HG02571 (cell line): ENCODE measurements around the gene SYT6.

Experiments
- ATAC-seq: cut with Tn5 transposase; IDR thresholded peaks from one replicate; pipeline ENCODE4 v1.9.1; 2021; ENCODE audit warnings: mild to moderate bottlenecking, moderate library complexity; ENCODE audit not compliant: unreplicated experiment

Gene SYT6

DNA sequence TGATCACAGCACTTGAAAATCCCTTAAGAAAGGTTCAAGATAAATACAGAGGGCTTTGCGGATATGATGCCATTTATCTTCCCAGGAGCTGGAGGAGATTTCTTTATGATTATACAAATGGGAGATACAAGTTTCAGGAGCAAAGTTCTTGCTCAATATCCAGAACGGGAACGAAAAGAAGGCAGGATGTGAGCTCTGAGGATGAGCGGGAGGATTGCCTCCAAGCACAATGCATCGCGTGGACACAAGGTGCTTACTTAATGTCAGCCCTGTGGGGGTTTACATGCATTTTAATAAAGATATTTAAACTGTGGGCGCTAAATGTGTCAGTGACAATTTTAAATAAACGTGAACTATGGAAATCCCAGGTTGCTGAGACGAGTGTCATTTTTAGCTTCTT is 59.0 kb downstream of the SYT6 start:
- no peak for ATAC-seq

DNA sequence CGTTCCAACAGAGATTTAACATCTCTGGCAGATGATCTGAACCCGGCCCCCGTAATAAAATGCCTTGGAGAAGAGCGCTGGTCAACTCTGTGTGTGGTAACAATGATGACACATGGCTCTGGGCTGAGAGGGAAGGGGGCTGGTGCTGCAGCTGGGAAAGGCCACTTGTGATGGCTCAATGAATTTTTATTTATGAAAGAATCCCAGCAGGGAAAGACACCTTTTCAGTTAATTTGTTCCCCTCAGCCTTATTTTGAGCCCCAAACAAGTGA is 59.4 kb downstream of the SYT6 start:
- ATAC-seq, result no peak

DNA sequence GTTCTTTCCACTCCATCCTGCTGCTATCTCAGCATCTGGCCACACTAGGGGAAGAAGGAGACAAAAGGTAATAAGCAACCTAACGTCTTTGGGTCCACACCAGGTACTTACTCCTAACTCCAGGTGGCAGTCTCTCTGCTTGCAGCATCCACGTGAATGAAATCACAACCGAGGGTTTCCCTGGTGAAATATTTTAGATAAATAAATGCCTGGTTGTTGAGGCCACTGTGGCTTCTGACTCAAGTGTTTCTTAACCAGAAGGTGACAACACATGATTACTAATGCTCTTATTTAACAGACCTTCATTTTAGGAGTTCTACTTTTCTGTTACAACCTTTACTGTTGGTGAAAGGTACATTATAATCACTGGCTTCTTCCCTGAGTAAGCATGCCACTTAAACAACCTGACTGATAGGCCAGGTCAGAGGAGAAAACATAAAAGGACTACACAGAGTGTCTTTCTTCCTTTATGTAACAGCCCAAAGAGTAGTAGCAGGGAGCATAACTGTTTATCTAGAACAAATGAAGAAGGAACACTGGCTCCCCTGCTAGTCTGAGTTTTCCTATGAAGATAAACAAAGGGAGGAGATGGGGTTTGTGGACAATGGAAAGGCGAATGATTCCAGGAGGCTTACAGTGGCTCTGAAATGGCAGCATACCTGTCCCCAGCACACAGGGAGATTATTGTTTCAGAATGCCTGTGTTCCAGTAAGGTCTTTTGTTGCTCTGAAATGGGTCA is 59.9 kb downstream of the SYT6 start:
- no peak for ATAC-seq

DNA sequence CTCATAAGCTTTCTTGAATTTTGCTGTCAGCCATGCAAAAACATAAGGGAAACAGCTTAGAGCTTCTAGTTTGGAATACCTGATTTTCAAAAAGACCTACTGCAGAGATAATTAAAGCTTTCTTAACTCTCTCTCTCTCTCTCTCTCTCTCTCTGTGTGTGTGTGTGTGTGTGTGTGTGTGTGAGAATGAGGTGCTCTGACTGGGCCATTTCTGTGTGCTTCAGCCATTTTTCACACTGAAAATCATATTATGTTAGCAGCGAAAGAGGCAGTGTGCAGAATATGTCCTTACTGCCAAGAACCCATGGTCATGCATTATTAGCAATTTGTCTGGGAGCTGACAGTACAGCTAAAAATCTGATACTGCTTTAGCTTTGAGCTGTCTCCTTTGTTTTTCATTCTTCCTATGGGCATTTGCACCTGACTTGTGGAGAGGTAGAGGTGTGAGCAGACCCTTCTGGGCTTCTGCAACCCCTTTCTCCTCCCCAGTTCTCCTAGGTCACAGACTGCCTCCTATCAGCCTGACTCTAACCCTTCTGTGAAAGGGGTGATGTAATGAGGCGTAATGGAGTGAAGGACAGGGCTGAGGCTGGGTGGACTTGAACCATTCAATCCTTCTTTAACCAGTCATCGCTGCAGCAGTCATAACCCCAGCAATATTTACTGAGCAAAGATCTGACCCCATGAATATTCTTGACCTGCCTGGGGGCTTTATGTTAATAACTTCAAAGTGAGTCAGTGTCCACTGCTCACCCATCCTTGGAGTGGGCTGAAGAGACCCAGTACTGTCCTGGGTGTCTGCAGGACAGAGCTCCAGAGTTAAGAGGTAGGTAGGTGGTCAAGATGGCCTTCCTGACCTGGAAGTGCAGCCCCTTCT is 61.2 kb downstream of the SYT6 start:
- ATAC-seq, result no peak

DNA sequence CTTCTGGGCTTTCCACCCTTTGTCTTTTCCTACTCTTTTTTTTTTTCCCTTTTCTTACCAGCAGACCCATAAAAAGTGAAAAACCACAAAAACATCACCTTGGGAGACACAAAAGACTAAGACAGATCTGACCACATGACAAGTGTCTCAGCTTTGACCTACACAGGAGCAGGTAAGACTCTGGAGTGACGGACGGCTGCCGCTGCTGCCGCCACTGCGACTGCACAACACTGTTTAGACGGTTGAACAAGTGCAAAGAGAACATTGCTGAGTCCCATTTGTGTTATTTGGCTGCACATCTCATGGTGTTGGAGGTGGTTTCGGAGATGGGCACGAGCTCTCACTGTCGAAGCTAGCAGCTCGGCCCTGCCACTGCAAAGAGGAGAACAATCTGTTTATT is 62.0 kb downstream of the SYT6 start:
- no peak for ATAC-seq

DNA sequence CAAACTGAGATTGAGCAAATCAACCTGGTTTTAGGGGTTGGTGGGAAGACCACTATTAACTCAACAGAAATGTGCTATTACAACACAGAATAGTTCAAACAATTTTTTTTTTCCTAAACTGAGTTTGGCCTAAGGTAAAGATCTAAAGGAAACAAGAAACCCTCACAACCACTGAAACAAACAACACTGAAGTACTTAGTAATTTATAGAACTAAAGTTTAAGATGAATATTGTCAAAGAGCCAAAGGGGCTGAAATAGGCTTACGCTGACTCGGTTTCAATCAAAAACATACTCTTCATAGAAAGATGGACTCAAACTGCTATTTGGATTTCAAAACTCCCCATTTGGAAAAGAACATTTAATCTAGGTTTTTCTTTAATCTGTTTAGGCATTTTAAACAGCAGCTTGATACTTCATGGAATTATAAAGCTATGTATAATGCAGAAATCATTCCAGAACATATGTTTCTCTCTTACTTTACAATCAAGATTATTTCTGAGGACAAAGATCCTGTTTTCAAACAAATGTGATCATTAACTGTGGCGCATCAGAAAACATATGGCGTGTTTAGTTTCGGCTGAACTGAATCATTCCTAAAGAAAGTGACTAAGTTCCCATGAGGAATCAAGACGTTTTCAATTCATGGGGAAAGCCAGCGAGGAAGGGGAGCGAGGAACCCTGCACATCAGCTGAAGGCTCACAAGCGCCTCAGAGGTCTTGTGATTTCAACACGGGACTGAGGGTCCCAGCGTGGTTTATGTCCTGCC is 62.7 kb downstream of the SYT6 start:
- no peak for ATAC-seq

DNA sequence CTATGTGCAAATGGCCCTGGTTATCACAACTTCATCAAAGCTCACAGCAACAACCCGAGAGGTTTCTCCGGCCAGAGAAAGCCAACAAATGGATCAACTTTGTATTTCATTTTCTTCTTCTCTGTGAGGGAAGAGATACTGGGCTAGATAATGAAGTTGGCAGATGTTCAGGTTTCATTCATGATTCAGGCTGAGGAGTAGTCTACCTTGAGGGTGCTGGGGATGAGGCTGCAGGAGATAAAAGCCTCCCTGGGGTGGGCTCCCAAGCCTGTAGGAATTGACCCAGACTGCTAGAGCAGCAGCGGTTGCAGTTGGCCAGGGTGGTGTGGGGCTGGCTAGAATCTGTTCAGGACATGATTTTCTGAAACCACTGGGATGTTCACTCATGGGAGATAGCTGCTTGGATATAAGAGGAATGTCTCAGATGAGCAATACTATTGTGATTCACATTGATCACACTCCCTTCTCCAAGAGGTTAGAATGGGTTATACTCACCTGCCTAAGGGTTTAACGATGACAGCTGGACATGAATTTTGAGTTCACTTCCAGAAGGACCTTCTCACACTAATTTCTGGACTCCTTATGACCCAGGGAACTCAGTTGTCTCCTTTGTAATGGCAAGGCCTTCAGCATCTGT is 64.0 kb downstream of the SYT6 start:
- no peak for ATAC-seq

DNA sequence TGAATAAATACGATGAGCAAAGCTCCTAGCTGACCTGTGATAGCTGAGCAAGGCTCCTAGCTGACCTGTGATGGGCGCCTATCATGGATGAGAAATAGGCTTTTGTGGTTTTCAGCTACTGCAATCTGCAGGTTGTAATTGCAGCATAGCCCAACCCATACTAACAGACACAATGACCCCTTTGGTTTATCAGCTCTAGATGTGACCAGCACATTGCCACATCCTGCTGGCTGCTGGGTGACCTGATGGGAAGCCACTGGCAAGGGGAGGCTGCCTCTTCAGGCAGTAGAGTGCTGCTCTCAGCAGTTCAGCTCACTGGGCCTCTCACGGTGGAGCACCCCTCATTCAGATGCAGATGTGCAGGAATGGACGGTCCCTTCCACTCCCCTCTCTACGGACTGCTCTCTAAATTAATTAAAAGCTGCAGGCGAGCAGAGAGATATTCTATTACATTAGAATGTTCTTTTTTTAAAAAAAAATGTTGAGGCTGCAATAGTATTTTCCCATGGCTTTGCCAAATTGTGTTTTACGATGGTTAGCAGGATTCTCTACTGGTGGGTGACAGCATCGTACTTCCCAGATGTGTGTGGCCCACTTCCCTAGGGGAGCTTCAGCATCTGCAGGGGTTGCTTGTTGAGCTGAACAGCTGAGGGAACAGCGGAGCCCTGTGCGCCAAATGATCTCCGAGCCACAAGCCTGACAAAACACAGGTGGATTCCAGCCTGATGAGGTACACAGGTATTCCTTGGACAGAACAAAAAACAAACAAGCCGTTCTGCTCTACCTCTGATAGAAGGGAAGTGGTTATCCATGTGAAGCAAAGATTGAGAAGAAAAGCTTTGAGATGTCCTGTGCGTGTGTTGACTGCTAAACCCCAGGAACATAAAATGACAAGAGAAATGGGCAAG is 65.0 kb downstream of the SYT6 start:
- ATAC-seq, result no peak

DNA sequence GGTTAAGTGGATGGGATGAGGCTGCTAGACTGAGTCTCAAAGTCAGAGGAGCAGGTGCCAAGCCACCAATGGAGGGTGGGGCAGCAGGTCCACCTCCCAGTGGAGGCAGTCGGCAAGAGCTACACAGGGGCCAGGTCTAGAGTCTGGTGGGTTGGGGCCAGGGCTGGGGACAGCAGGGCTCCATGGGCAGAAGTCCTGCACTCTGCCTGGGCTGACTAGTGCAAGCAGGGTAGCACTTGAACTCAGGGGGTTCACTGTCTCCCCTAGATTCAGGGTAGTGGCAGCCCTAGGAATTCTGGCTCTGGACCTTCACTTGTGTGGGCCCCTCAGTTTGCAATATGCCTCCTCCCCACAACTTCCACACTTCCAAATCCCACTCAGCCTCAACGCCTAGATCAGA is 66.2 kb downstream of the SYT6 start:
- ATAC-seq, result no peak

DNA sequence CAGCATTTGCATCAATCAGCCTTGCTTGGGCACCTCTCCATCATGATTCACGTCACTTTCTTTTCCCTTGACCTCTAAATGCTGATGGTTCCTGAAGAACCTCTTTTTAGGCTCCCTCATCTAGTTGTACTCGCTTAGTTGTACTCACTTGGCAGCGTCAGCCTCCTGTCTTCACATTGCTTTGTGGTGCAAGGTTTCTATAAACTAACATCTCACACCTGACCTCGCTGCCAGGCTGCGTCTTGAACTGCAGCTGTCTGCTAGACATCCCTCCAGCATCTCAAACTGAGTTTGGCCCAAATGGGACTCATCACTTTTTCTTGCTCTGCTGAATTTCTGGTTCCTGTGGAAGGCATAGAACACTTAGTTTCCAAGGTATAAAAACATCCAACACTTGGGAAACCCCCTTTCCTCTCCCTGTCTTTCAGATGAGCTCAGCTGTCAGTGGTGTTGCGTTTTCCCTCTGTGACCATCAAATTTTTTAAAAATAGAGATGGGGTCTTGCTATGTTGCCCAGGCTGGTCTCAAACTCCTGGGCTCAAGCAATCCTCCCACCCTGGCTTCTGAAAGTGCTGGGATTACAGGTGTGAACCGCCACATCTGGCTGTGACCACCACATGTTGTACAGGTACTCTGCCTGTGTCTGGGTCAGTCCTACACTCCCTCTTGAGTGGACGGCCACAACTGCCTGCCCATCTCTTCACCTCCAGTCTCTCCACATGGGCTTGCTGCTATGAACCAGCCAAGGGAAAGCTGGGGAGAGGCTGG is 66.9 kb downstream of the SYT6 start:
- ATAC-seq, result no peak

DNA sequence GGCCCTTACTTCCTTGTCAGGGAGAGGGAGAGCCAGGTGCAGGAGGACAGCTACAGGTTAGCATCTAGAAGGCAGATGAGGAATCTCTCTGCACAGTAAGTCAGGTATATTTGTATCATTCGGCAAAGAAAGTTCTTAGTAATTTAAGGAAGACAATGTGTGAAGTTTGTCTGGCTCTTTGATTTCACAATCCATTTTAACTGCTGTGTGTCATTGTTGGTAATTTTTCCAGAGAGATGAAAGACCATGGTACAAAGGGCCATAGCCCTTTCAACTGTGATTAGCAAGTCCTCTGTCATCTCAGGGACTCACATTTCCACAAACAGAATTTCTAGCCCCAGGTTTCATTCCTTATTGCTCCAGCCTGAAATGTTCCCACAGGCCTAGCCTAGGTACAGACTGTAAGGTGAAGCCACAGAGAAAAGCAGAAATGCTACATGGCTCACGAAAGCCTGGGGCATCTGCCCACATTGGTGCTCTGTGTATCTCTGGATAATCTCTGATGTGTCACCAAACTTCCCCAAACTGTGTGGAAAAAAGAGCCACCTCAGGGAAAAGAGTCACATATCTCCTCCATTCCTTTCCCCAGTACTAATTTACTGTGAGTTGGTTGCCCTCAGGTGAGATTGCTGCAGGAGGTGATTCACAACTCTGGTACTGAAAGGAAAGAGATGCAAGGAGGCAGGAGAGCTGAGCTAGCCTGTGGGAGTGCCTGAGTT is 70.6 kb downstream of the SYT6 start:
- no peak for ATAC-seq

DNA sequence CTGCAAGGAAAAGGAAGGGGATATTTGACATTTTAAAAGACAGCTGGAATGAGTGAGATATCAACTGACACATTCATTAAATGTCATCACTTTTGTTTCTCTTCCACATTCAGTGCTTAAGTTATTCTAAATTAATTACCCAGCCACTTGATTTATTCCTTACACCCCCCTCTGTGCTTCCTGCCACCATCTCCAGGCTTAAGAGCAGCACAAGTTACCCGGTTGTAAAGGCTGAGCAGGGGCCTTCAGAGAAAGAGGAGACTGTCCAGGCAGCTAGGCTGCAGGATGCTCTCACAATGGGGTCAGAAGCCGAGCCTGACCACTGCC is 71.4 kb downstream of the SYT6 start:
- no peak for ATAC-seq

DNA sequence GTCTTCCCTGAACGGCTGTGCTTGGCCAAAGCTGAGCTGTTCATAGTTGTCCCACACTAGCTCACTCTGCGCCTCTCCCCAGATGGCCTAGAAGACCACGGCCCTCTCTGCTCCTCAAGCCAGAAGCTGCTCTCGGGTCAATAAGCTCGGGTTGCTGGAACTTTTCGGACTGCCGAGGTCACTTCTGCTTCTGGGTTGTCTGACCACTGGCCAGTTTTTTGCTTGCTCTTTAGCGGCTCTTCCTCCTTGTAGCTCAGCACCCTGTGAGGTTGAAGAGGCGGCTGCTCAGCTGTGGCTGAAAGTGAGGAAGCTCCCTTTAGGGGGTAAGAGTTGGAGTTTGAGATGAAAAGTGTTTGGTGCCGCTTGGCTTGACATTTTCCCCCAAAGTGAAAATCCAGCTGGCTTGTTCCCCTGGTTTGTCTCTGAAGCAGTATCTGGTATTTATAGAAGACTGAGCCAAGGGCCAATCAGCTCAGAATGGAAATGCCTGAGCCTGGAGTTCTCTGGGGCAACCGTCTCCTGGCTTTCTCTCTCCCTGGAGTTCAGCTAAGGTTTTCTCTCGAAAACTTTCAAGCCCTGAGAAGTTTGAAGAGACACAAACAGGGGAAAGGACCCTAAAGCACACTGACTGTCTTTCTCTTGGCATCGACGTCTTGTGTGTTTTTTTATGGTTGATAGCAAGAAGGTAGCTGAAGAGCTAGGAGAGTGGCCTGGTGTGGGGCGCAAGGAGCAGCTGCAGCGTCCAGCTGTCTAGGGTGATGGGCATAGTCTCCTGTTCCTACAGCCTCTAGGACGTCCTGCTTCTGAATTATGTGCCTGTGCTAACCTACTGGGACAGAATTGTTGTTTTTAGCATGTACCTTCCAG is 72.0 kb downstream of the SYT6 start:
- ATAC-seq, result no peak

DNA sequence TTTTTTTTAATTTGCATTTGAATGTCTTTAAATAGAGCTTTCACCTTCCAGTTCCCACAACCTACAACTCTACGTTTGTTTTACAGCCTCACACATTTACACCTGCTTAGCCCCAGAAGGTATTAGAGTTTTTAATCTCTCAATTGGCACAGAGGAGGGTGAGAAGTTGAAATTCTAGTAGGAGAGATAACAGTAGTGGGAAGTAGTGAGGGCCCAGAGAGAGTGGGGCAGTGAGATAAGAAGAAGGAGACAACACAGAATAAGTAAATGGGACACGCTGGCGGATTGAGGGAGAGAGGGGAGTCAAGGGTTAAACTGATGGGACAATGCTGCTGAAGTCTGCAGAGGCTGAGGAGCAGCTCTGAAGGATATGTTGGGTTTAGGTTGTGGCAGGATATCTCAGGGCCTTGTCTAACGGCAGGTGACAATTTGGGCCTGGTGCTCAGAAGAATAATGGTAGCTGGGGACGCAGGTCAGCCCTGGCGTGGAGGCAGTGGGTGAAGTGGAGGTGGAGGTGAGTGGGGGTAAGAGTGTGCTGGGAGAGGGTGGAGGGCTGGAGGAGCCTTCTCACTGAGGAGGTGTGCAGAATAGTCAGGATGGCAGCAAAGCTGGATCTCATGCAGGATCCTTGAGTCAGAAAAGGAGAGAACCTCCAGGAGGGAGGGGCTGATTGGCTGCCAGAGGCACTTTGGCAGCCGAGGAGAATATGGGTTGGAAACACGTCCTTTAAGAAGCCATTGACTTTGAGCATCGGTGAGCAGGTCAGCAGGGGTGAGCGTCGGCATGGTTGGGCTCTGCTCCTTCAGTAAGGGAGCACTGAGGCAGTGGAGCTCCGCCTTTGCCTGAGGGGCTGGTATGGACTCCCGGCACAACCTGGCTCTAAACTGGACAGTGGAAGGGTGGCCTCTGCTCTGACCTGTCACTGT is 72.9 kb downstream of the SYT6 start:
- ATAC-seq, result no peak

DNA sequence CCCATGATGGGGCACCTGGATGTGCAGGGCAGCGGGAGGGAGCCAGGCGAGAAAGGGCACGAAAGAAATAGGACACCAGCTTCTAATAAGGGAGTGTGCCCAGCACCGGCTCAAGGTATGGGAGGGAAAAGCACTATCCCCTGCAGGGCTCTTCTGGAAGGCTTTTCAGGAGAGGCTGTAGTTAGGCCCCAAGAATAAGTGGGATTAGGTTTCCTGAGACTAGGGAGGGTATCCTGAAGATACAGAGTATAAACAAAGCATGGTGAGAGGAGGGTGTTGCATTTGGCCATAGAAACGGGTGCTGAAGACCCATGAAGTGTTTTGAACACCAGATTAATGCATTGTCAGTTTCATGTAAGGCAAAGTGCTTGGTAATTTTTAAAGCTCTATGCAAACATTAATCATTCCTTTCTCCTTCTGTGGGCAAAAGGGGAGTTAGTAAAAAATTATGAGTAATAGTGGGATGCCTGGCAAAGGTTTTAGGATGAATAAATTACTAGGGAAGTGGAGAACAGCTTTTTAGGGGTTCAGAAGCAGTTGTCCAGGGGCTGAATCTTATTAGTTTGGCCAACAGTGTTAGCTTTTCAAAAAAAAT is 74.0 kb downstream of the SYT6 start:
- no peak for ATAC-seq

DNA sequence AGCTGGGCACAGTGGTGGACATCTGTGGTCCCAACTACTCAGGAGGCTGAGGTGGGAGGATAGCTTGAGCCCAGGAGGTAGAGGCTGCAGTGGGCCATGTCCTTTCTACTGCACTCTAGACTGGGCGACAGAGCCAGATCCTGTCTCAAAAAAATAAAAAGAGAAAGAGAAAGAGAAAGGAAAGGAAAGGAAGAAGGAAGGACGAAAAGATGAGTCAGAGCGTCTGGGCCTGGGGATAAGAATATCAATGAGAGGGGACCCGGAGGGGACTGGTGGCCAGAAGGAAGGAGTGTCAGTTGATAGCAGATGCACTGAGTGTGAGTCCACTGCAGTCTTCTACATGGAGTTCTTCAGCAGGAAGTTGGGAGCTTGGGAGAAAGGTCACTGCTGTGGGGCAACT is 75.6 kb downstream of the SYT6 start:
- no peak for ATAC-seq

DNA sequence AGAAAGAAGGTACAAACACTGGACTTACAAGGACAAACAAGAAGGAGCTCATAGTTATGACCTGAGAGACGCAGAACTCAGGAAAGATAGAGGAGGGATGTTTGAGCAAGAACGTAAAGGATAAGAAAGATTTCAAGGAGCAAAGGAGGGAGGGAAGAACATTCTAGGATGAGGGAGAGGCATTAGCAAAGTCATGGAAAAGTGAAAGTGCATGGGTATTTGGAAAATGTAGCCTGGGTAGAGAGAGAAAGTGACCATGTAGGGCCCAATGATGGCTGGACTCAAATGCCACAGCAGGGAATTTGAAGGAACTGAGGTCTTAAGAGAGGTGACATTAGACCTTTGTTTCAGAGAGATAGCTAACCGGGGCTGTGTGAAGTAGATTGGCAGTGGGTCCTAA is 76.5 kb downstream of the SYT6 start:
- ATAC-seq, result no peak
